ENCODE data around the gene PAK6. TPM values are rescaled to one million over a fixed set of nuclear protein-coding genes. Genes with fewer than 3 reads are reported as not detected.

PAK6 gene
- total RNA-seq, 2 donors from 2014 or later, result 0.37 to 0.38 TPM

- peak; percentile 69 for DNase-seq (ENCODE audit: low spot score)
- intact Hi-C loops (cut with DNase I), result no loop called here
Observed at GRCh38 chr15:40252141-40252437, 13.2 kb downstream of the PAK6 start.

GRCh38 chr15:40252438-40253166 lies 13.7 kb downstream of the PAK6 start:
- intact Hi-C loops (cut with DNase I), result no loop called here
- peak; percentile 79 for DNase-seq (ENCODE audit: low spot score)

DNA sequence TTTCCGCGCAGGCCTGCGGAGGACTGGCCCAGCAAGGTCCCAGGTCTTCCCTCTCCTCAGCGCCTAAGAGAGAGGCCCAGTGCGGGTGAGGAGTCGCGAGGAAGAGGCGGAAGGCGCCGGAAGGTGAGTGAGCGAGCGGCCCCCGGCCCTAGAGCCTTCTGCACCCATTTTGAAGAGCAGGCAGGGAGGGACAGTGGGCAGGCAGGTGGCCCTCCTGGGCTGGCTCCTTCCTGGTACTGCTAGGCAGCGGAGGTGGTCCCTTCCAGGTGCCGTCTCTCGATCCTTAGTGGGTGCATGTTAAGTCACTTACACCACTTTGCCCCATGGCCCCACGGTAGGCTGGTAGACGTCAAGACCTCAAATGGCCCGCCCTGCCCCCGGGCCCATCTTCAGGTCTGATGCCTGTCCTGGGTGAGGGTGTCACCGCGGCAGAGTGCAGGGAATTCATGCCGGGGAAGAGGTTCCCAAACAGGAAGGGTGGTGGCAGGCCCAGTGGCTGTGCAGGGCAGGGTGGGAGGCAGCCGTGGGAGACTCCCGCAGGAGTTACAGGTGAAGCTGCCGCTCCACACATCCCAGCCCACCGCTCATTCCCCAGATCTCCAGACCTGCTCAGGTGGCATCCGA lies 14.4 kb downstream of the PAK6 start:
- DNase-seq (ENCODE audit: low spot score), result no peak
- intact Hi-C loops (cut with DNase I), result no loop called here

GRCh38 chr15:40254452-40254851 lies 15.6 kb downstream of the PAK6 start:
- intact Hi-C loops (cut with DNase I), result no loop called here
- DNase-seq (ENCODE audit: low spot score), result no peak

GRCh38 chr15:40255033-40255432 lies 16.2 kb downstream of the PAK6 start:
- intact Hi-C loops (cut with DNase I), result no loop called here
- DNase-seq (ENCODE audit: low spot score), result no peak

GRCh38 chr15:40256638-40257235 lies 17.9 kb downstream of the PAK6 start:
- no peak for DNase-seq (ENCODE audit: low spot score)
- intact Hi-C loops (cut with DNase I), result no loop called here

DNA sequence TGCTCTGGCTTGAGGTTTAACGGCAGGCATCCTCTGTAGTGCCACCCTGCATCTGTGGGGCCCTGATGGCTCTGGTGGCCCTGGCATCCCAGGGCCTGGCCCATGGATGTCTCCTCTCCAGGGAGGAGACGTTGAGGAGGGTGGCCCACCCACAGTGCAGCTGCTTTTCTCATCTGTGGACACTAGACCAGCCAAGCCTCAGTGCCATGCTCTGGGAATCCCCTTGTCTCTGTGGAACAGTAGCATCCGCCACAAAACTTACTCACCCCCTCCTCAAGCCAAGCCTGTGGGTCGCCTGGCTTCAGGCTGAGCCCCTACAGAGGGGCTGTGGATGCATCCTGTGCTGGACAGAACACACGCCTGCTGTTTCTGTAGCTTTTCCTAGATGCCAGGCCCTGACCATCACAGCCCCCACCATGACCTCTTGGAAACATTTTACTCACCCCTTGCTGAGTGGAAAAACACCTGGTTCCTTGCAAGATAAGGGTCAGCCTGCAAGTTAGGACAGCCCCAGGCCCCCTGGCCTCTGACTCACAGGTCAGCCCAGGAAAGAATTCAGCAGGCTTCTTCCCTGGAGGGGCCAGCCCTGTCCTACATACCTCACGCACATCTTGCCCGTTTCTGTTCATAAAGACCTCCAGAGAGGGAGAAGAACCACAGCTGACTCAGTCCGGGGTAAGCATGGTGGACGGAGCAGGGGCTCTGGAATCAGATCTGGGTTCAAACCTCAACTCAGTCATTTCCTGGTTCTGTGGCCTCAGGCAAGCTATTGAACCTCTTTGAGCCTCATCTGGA lies 19.0 kb downstream of the PAK6 start:
- intact Hi-C loops (cut with DNase I), result no loop called here
- no peak for DNase-seq (ENCODE audit: low spot score)

- intact Hi-C loops (cut with DNase I), result no loop called here
- no peak for DNase-seq (ENCODE audit: low spot score)
Observed at GRCh38 chr15:40258544-40258943, 19.7 kb downstream of the PAK6 start.

DNA sequence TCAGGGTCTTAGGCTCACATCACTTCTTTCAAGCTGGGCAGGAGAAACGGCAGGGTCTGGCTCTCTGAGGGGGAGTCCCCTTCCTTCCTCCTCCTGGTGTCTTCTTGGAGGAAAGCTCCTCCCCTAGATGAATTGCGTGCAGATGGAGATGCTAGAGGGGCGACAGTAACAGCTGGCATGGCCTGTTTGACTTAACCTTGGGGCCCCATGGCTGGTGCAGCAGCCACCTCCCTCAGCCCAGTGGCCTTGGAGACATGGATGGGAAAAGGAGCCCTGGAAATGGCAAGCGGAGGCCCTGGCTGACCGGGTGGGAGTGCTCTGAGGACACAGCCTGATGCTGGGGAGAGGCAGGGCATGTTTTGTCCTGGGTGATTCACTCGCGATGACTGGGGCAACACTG lies 20.2 kb downstream of the PAK6 start:
- DNase-seq (ENCODE audit: low spot score), result no peak
- intact Hi-C loops (cut with DNase I), result no loop called here

DNA sequence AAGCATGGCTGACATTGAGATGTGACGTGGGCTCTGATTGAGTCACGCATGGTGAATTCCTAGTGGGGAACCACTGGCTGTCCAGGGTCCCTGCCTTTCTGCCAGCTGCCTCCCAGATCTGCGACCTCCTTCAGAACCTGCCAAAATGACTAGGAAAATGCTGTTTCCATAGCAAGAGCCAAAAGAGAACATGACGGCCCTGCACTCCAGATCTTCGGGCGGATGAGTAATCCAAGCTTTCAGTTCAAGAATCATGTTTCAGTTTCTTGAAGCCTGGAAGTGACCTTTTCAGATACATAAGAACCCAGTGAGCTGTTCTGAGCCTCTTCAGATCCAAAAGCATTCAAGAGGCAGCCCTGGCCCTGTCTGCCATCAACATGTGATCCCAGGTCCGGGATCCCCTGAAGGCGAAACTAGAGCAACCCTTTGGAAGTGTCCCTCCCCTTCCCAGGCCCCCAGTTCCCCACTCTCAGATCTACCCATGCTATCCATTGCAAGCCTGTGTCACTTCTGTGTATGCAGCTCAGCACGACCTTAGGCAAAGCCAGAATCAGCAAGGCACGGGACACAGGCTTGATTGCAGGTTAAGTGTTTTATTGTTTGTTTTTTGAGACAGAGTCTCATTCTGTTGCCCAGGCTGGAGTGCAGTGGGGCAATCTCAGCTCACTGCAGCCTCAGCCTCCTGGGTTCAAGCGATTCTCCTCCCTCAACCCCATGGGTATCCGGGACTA lies 24.3 kb downstream of the PAK6 start:
- intact Hi-C loops (cut with DNase I), result no loop called here
- DNase-seq (ENCODE audit: low spot score), result no peak

GRCh38 chr15:40264321-40265153 lies 25.7 kb downstream of the PAK6 start:
- intact Hi-C loops (cut with DNase I), result no loop called here
- DNase-seq (ENCODE audit: low spot score), result no peak

DNA sequence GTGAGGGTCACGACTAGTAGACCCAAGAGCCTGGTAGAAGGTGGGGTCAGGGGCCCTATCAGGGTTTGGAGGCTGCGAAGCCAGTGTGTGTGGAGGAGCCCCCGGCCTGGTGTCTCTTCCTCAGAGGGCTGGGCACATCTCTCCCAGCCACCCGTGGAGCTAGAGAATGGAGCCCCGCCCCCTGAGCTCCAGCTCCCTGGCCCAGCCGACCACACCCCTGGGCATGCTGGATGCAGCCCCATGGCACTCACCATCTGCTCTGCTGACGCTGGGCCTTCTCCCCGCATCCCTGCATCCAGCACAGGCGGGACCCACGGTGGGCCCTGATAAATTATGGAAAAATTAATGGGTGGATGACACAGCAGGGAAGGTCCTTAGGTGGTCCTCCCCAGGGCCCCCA lies 26.5 kb downstream of the PAK6 start:
- DNase-seq (ENCODE audit: low spot score), result no peak
- intact Hi-C loops (cut with DNase I), result no loop called here

DNA sequence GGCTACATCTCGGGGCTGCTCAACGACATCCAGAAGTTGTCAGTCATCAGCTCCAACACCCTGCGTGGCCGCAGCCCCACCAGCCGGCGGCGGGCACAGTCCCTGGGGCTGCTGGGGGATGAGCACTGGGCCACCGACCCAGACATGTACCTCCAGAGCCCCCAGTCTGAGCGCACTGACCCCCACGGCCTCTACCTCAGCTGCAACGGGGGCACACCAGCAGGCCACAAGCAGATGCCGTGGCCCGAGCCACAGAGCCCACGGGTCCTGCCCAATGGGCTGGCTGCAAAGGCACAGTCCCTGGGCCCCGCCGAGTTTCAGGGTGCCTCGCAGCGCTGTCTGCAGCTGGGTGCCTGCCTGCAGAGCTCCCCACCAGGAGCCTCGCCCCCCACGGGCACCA lies 27.0 kb downstream of the PAK6 start:
- intact Hi-C loops (cut with DNase I), result no loop called here

GRCh38 chr15:40266828-40267304 lies 28.0 kb downstream of the PAK6 start:
- DNase-seq (ENCODE audit: low spot score), result no peak
- intact Hi-C loops (cut with DNase I), result no loop called here

More for the DNA sequence above, 27.0 kb downstream of the PAK6 start:
- DNase-seq (ENCODE audit: low spot score), result no peak

GRCh38 chr15:40267670-40268069 lies 28.8 kb downstream of the PAK6 start:
- intact Hi-C loops (cut with DNase I), result no loop called here
- DNase-seq (ENCODE audit: low spot score), result no peak

DNA sequence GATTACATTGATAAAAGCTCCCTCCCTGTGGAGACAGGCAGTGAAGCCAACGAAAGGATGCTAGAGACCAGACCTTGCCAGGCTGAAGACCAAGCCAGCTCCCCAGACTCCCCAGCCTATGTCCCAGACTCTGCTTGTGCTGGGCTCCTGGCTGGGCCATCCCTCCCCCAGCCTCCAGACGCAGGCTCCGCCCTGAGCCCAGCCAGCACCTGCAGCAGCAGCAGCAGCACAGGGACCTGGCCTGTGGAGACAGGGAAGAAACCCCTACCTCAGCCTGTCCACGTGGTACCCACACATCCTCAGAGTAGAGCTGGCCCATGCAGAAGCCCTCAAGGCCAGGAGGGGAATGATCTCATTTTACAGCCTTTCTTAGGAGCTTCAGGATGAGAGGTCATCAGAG lies 30.7 kb downstream of the PAK6 start:
- DNase-seq (ENCODE audit: low spot score), result no peak
- intact Hi-C loops (cut with DNase I), result loop anchor here (5.0 kb wide), 3 partner anchors 52 to 222 kb away; no protein-coding TSS in a partner anchor

- intact Hi-C loops (cut with DNase I), result loop anchor here (5.0 kb wide), 3 partner anchors 53 to 223 kb away; no protein-coding TSS in a partner anchor
- no peak for DNase-seq (ENCODE audit: low spot score)
Observed at GRCh38 chr15:40270246-40270995, 31.6 kb downstream of the PAK6 start.
